GM18520 (cell line): Measurements from ENCODE around the gene ADK.
"Not testable (repeated sequence)": the region's sequence is repeated elsewhere in the genome, so short reads cannot be mapped to it uniquely, and the experiment has no call there.

Source experiments
- ATAC-seq: cut with Tn5 transposase; IDR thresholded peaks from one replicate; pipeline ENCODE4 v1.9.1; 2021; ENCODE audit not compliant: unreplicated experiment

The ADK gene

DNA sequence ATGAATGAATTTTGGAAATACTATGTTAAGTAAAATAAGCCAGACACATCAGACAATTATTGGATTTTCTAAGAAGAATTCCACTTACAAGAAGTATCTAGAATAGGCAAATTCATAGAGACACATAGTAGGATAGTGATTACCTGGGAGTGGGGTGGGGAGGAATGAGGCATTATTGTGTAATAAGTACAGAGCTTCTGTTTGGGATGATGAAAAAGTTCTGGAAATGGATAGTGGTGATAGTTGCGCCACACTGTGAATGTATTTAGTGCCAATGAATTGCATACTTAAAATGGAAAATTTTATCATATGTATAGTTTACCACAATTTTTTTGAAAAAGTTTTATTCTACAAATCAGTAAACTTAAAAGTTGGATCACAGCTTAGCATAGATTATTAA is 378.2 kb downstream of the ADK start:
- ATAC-seq, result no peak

DNA sequence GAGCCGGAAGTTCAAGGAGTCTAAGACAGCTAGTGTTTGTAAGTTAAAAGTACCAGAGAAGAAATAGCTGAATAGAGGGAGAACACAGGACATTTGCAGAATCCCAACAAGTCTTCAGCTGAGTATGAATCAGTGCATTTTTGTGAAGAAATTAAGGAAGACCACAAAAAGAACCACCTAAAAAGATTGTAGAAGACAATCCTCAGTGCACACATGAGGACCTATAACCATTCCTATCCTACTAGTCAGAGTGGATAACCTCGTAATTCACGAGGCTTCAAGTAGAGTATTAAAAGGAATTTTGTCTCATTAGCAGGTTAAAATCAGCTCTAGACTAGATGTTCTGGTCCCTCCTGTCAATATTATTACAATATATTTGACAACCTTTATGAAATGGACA is 380.0 kb downstream of the ADK start:
- no peak for ATAC-seq

DNA sequence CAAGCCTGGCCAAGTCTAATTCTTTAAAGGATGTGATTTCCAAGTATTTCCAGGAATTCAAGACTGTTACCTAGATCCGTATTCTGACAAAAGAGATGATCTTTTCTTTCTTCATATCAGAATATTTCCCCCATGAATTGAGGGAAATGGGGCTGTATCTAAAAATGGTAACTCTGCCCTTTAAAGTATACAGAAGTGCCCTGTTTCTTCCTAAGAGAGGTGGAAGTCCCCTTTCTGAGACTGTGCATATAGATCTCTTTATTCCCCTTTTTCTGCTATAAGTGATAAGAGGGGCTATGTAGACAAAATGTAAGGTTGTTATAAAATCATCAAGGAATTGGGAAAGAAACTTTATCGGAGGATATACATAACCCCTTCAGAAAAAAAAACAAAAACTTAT is 388.3 kb downstream of the ADK start:
- ATAC-seq, result no peak

DNA sequence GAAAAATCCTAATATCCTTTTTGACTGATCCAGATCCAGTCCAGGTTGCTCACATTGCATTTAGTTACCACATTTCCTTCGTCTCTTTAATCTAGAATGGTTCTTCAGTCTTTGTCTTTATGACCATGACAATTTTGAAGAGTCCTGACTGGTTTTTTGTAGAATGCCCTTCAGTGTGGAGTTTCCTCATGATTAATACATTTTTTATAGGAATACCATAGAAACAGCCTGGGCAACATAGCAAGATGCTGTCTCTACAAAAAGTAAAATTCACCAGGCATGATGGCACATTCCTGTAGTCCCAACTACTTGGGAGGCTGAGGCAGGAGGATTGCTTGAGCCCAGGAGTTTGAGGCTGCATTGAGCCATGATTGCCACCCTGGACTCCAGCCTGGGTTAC is 390.4 kb downstream of the ADK start:
- ATAC-seq, result no peak

DNA sequence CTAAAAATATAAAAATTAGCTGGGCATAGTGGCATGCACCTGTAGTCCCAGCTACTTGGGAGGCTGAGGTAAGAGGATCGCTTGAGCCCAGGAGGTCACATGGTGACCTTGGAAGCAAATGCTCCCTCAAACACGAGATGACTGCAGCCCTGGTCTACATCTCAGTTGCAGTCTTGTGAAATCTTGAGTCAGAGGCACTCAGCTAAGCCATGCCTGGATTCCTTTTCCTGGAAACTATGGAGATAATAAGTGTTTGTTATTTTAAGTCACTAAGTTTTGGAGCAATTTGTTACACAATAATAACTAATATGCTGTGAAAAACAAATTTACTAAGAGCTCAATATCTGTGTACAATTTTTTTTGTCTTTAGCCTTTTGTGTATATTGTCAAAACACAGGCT is 391.1 kb downstream of the ADK start:
- ATAC-seq, result no peak

DNA sequence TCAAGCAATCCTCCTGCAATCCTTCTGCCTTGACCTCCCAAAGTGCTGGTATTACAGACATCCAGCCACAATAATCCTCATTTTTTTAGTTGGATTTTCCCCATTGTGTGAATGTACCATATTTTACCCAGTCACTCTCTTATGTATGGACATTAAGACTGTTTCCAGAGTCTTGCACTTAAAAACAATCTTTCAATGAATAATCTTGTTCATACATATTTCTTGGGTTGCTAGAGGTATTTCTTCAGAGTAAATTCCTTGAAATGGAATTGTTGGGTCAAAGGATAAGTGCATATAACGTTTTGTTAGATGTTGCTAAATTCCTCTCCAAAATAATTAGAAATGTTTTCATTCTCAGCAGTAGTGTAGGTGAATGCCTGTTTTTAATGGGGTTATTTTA is 392.3 kb downstream of the ADK start:
- no peak for ATAC-seq

DNA sequence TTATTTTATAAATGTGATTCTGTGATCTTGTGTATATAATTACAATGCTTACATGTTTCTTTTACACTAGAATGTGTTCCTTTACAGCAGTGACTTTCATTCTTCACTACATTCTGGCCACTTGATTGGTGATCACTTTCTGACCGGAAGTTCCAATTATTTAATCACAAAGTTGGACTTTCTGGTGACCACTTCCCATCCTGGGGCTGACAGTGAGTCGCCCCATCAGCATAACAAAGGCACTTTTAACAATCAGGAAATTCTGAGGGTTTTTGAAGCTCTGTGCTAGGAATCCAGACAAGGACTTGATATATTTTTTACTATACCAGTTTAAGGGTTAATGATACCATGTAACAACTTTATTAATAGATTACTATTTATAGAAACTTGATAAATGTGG is 393.1 kb downstream of the ADK start:
- no peak for ATAC-seq

DNA sequence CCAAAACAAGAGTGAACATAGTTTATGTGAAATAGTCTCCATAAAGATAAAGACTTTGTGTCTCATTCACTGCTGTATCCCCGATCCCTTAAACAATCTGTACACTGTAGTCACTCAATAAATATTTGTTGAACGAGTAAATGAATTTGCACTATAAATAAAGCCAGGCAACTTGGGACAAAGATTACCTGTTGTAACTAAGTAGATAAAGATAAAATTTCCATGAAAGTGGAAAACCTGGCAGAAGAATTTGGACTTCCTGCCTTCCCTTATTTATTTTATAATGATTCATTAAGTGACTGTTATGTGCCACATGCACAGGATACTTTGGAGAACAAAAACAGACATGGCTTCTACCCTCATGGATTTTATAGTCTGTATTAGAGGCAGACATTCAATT is 397.7 kb downstream of the ADK start:
- no peak for ATAC-seq

DNA sequence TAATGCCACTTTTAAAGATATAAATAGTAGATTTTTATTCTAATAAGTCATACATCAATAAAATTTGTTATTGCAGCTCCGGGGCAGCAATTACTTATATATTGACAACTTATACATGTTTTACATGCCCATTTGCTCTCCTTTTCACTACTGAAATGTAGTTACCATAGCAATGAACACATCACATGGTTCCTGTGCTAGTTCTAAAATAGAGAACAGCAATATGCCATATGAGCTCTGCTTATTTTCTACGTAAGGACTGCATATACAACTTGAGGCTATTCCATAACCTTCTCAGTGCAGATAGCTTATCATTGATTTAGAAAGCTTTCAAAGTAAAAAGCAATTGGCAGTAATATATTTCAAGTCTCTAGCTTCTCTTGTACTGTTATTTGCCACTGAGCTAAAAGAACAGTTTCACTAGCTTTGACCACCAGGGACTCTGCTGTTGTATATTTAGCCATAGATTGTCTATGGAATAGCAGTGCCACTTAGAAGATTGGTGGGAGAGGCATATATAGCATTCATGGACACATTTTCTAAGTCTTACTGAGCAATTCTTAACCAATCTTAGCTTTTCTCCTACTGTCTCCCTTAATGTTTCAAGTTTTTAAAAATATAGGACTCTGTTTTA is 405.2 kb downstream of the ADK start:
- ATAC-seq, result no peak

DNA sequence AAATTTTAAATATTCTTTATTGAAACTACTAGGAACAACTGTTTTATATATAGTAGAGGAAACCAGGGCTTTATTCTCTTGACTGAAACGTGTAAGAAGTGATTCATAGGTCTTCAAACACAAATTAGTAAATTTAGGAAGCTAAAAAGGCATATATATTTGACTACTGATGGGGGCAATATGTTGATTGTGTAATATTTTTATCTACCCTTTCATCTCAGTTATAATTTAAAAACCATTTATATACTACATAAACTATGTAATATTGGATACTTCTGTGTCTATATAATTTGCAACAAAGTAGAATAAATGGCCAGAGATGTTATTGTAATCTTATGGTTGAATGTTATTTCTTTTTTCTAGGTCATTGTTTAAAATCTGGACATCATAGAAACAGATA is 406.1 kb downstream of the ADK start:
- no peak for ATAC-seq

DNA sequence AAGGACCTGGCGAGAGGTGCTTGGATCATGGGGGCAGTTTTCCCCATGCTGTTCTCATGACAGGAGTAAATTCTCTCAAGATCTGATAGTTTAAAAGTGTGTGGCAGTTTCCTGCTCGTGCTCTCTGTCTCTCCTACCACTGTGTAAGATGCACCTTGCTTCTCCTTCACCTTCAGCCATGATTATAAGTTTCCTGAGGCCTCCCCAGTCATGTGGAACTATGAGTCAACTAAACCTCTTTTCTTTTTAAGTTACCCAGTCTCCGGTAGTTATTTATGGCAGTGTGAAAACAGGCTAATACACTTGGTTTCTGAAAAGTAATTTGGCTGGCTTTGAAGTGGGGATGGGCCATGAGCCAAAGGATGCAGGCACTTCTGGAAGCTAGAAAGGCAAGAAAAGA is 407.4 kb downstream of the ADK start:
- ATAC-seq, result no peak

DNA sequence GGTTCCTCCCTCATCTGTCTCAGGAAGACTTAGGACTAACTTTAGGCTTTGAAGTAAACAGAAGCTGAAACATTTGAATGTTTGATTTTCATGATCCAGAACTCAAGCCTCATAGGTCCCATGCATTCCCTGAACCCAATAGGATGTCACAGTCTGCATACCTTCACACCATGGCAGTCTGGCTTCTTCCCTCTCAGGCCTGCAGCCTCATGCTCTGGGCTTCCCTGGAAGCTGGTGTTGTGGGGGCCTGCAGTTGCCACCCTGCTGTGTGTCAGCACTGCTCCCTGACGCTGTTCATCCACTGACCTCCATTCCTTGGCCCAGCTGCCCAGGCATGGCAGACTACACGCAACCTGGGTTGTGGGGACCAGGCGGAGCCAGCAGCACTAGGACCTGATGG is 407.9 kb downstream of the ADK start:
- no peak for ATAC-seq

DNA sequence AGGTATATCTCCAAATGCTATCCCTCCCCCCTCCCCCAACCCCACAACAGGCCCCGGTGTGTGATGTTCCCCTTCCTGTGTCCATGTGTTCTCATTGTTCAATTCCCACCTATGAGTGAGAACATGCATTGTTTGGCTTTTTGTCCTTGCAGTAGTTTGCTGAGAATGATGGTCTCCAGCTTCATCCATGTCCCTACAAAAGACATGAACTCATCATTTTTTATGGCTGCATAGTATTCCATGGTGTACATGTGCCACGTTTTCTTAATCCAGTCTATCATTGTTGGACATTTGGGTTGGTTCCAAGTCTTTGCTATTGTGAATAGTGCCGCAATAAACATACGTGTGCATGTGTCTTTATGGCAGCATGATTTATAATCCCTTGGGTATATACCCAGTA is 417.9 kb downstream of the ADK start:
- not testable (repeated sequence) for ATAC-seq

DNA sequence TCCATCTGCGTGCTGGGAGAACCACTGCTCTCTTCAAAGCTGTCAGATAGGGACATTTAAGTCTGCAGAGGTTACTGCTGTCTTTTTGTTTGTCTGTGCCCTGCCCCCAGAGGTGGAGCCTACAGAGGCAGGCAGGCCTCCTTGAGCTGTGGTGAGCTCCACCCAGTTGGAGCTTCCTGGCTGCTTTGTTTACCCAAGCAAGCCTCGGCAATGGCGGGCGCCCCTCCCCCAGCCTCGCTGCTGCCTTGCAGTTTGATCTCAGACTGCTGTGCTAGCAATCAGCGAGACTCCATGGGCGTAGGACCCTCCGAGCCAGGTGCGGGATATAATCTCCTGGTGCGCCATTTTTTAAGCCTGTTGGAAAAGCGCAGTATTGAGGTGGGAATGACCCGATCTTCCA is 422.5 kb downstream of the ADK start:
- ATAC-seq, result not testable (repeated sequence)

DNA sequence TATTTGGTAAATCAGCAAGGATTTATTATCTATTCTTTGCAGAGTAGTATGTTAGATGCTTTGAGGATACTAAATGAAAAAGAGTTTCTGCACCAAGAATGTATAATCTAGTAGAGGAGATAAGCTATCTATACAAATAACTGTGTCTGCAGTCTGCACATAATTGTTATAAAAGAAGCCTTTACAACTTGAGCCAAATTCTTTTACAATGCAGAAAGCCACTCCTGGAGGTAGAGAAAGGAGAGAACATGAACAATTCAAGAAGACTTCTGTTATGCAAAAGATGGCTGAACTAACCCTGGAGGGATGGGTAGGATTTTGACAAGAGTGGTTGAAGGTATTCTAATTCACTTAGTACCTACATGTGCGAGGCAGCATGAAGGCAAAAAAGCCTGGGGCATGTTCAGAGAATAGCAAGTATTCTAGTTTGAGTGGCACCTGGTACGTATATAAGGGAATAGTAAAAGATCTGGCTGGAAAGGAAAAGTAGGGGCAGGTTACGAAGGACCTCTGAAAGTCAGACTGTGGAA is 424.2 kb downstream of the ADK start:
- ATAC-seq, result no peak

DNA sequence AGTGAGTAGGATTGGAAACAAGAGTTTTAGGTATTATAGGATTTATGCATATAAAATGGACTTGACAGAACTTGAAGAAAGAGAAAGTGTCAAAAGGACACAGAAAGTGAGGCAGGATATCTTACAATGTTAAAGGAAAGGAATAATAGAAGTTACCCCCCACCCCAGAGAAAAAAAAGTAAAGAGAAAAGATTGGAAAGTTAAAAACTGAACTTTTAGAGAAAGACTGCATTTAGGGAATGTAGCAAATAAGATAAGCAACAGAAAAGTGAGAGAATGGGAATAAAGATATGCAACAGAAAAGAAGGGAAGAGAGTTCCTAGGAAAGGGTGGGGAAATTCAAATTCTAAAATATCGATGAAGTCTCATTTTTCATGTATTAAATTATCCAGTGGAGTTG is 424.9 kb downstream of the ADK start:
- no peak for ATAC-seq

DNA sequence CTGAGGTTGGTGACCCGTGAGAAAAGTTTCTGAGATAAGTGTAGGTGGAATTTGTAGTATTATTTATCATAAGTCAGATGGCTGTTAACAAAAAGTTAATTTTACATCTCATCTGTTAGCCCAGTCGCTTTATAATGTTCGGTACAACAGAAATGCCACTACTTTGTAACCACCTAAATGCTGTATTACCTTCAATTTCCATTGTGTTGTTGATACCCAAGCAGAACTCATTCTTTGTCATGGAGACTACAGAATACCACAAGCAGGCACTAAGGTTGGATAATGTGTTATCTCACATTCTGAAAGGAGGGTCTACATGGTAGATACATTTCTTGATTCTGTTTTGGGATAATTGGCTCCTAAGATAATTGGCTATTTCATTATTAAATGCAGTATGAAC is 425.6 kb downstream of the ADK start:
- no peak for ATAC-seq

DNA sequence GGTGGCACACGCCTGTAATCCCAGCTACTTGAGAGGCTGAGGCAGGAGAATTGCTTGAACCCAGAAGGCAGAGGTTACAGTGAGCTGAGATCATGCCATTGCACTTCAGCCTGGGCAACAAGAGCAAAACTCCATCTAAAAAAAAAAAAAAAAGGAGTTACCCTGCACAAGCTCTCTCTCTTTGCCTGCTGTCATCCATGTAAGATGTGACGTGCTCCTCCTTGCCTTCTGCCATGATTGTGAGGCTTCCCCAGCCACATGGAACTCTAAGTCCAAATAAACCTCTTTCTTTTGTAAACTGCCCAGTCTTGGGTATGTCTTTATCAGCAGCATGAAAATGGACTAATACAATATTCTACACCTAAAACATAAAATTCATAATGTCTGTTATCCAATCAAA is 429.4 kb downstream of the ADK start:
- not testable (repeated sequence) for ATAC-seq

DNA sequence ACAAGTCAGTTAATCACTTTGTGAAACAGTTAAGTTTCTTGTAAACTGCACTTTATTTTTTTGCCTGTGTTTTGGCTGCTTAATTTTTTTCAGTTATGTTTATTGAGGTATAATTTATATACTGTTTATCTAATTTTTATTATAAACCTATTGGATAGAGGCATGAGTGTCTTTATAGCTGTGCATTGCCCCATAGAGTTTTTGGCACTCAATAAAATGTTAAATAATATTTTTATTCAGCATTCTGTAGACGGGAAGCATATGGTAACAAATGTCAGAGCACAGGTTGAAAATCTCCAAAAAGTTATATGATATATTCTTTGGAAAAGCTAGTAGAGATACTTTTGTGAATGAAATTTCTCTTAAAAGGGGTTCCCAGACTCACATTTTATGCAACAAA is 431.5 kb downstream of the ADK start:
- no peak for ATAC-seq

DNA sequence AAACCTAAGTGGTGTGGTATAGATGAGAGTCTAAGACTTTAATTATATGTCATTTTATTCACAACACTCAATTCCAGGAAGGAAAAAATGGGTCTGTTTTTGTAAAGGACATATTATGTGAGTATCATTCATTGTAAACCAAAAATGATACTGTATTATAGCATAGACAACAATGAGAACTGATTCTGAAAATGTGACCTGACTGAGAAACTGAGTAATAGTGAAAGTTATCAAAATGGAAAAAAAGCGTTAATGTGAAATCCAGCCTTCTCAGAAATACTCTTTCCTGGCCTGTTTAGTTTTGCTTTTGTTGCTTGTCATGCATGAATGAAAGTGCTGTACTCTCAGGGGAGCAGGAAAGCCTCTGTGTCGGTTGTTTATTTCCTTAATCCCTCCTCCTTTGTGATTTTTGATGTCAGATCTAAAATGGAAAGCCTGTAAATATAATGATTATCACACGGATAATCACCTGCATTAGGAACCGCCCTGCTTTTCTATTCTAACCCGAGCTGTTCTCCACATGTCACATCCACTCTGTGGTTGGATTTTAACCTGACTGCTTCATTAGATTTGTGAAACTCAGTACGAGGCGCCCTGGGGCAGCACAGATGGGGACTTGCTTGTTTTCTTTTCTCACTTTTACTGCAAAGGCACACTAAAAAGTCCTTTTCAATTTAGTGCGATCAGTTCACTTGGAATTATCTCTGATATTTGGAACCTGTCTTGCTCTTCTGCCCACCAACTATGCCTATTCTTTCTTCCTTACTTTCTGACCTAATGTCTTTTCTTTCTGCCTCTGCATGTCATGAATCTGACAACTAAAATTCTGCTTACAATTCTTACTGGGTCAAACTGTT is 434.4 kb downstream of the ADK start:
- peak; percentile 69 for ATAC-seq

DNA sequence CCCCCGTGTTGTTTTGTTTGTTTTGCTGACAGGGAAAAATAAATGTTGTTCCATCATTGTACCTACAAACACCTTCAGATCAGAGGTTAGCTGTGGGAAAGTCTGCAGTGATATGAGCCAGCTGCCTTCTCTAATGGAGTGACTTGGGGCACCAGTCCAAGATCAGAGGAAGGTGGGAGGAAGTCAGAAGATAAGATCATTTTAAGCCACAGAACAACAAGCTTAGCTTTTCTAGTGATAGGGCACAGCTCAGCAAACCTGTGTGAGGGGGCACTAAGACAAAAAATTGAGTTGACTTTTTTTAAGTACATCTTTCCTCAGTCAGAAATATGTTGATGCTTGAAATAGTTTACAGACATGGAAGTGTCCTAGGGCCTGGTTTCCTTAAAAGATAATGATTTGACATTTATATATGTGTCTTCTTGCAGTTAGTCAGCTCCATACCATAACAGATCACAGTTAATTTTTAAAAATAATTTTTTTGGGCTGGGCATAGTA is 435.1 kb downstream of the ADK start:
- no peak for ATAC-seq

DNA sequence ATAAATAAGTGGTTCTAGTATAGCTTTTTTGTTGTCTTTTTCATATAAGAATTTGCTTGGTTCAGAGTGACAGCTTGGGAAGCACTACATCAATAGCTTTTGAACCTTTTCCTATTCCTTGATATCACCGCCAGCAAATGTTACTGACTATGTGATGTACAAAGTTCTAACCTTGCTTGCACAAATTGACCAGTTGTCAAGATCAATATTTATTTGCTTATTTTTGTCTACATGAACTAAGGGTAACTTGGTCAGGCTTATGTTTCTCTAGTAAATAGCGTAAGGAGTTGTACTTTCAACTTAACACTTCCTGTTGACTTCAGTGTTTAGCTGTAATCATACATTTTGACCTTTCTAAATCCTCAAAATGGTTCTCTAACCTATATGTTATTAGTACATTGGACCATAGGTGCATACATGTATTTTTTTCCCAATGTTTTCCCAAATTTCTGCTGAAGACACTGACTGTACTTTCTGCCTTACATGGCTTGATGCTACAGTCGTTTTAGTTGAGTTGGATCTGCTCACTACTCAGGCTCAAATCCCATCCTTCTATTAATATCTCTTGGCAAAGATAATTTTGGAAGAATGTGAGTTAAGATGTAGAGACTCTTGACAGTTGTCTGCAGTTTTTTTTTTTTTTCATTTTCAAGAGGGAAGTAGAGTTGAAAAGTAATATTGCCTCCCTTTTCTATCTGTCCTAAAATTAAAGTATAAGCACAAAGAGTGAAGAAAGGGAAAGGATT is 436.3 kb downstream of the ADK start:
- ATAC-seq, result no peak
